NCI-H128 (cell line): ENCODE results near the gene HOXD11.

ENCODE experiments used
- DNase-seq: peaks from one replicate; lab custom pipeline; 2025; ENCODE audit not compliant: unreplicated experiment; lab: John Stamatoyannopoulos, UW

HOXD11 gene

DNA sequence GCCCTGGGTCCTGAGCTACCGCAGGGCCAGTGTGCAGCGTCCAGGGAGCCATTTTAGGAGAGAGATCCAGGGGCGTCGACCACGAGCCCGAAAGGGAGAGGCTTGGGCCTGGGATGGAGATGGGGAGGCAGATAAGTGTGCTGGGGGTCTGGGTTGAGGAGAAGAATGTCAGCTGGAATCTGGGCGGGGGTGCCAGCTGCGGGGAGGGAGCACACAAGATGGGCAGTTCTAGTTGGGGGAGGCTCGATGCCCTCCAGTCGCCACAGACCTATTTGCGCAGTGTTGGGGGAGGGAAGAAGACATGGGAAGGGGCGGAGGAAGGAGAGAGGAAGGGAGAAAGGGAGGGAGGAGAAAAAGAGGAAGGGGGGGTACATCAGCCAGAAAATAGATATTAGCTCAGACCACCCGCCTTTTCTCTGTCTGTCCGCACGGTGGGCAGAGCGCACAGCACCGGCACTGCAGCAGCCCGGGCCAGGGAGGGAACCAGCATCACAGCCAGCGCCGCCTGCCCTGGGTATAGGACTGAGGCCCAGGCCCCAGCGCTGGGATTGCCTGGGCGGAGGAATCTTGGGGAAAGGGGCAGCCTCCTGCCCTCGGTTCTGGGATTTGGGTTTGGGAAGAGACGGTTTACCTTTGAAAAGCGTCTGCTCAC lies 1.9 kb upstream of the HOXD11 start:
- no peak for DNase-seq

GRCh38 chr2:176105730-176106580 lies 1.1 kb upstream of the HOXD11 start:
- DNase-seq, result no peak

GRCh38 chr2:176107731-176108181 lies 676 bp downstream of the HOXD11 start:
- DNase-seq, result no peak

DNA sequence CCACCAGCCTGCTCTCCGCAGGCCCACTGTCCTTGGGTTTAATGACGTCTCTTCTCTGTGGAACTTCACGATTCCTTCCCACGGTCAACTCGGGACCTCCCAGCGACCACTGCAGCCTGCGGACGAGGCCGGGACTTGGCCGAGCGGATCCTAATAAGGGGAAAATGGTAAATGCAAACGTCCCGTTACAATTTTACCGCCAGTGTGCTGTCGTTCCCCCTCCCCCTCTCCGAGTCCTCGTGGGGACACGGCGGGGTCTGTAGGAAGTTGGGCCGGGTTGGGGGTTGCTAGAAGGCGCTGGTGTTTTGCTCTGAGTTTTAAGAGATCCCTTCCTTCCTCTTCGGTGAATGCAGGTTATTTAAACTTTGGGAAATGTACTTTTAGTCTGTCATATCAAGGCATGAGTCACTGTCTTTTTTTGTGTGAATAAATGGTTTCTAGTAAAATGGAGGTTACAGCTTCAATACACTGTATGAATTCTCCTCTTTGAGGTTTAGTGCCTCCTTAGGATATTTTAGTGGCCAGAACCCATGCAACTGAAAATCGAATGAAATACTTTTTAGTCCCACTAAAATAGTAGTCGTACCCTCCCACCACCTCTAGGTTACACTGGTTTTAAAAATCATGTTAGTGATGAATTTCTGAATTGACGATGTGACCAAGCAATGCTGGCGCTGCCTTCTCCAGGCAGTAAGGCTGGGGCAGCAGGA lies 2.3 kb downstream of the HOXD11 start:
- no peak for DNase-seq

DNA sequence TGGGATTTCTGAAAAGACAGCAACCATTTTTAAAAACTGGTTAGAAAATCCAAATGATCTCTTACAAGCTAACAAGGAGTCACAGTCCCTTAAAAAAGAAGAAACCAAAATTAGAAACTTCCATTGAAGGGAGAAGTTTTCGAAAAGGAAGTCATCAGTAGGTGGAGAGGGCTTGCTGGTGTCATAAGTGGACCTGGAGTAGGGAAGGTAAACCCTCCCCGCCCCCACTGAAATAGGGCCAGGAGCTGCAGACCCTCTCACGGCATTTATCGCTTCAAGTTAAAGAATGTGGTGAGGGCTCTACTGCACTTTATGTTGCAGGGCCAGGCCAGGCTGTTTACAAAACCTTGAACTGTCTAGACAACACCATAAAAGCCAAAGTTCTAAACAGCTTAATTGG lies 2.9 kb downstream of the HOXD11 start:
- no peak for DNase-seq

DNA sequence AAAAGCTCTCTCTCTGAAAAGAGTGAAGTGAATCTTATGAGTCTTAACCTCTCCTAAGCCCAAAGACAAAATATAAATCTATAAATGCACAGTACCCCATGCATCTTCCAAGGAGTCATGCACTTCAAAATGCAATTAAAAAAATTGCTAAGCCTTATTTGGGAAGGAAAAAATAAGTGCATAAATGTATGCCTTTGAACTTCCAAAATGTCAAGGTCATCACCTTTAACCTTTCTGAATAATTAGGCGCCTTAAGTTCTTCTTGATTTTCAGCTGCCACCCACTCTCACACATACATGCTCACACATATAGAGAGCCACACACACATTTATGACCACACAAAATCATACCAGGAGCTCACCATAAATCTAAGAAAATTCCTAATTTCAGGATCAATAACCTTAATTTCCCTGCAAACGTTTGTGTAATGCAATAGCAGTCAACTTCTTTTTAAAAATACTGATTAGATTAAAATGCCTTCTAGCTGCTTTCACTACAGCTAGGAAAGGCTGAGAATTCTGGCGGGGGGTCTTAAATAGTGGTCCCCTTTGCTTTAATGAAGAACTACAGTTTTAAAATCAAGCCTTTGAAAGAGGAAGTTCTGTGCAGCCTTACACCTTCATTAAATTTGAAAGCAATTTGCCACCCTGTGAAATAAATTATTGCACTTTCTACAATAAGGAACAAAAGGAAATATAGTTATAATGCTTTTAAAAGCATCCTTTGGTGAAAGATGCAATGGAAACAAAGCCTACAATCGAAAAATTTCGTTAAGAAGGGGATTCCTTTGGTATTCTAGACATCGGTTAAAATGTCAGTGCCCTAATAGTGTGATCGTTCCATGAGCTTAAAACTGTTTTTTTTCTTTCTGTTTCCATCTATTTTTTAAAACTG lies 3.6 kb downstream of the HOXD11 start:
- no peak for DNase-seq

- peak; percentile 71 for DNase-seq
These were observed 4.2 kb downstream of the HOXD11 start for GRCh38 chr2:176111309-176111663.

GRCh38 chr2:176111846-176112374 lies 4.8 kb downstream of the HOXD11 start:
- DNase-seq, result no peak

DNA sequence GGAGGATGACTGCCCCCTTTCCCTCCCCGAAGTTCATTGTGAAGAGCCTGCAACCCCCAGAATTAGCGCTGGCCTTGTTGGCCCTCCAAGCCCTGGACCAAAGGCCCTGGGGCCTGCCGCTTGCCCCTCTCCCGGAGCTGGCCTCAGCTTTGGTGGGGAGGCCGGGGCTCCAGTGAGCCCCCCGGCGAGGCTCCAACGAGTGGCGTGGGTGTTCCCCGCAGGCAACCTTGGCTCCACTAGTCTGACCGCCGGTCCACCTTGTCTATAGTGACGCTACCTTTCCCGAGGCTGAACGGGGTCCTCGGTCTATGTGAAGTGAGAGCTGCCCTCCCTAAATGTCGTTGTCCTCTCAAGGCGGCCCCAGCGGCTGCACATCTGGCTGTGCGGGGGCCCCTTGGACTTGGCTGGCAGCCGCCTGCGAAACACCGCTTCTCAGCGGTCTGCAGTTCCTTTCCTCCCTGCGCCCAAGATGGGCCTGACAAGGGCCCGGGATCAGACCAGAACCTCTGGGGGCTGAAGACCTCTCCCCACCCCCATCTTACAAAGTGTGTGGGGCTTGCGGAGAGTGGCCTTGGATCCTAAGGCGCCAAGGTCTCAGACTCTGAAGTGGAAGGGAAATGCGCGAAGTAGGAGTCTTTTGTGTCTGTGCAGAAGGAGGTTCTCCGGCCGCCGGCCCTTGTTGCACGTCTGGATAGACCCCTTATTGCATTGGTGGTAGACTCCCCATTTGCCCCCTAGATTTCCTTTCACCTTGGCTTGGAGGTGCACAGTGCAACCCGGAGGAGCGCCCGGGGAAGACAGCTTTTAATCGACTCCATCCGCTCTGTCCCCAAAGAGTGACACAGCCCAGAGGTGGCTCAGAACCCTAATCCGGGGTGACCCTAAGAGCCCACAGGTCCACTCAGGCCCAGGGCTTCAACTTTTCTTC lies 5.6 kb downstream of the HOXD11 start:
- DNase-seq, result no peak

DNA sequence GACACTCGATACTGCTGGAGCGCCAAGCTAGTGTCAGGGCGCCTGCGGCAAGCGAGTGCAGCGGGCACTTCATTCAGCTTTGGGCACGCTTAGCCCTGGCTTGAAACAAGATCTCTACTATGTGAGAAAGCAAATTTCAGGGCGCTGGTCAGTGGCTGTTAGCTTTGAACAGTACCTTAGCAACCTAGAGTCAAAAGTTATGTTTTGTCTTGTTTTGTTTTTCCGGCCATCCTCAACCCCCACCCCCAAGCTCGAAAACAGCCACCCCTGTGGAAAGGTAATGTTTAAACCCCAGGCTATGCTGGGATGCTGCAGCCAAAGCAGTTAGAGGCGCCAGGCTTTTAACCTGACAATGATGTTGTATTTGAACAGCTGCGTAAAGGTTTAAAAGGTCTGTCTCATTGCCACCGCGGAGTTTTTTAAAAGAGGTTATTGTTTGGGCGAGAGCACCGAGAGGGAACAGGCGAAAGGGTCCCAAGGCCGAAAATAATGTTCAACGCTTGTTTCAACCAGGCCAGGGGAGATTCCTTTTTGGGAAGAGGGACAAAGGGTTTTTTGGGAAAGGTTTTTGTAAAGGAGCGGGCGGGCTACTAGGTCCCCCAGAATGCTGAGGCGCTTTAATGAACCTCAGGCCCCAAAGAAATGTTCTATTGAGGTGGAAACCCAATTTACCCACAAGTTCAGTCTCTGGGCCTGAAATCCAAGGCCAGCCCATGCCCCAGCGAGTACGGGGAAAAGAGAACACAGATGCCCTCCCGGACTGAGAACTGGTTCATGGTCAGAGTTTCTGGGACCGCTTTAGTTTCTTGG lies 7.2 kb downstream of the HOXD11 start:
- no peak for DNase-seq

GRCh38 chr2:176114930-176115625 lies 8.0 kb downstream of the HOXD11 start:
- no peak for DNase-seq

DNA sequence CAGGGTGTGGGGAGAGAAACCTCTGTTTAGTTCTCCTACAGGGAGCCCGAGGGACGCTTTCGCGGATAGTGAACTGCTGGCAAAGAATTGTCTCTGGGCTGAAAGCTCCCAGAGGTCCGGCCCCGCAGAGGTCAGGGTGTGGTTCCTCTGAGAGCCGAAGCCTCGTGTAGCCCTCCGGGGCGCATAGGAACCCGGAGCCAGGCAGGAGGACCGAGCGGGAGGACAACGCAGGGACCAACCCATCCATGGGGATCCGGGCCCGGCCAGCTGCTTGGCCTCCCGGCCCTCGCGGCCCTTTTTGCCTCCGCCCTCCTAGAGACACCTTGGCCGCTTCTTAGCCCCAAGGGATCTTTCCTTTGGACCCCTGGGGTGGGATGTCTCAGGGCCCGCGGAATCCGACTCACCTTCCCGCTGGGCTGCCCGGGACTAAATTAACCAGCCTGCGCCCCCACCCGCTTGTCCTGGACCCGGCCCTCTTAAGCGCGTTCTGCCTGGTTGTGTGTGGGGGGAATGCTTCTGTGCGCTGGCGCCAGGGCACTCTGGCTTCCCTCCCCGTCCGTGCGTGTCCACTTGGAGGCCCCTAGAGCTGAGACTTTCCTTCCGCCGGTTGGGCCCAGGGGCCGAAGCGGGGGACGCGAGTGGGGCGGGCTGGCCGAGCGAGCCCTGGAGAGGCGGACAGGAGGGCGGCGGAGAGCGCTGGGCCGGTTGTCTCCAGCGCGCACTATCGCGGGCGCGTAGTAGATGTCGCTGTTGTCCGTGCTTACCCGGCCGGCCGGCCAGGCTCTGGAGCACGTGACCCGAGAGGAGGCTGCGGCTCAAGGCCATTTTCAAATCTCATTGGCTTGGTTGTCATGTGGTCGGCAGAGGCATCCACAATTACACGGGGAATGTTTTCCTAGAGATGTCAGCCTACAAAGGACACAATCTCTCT lies 9.1 kb downstream of the HOXD11 start, which contains the start of gene HOXD10:
Gene HOXD10, plus strand, starts transcription at position 896 of the 931 bp plus-strand sequence. CDS start 56 bp downstream, outside the sequence.
- no peak for DNase-seq

- DNase-seq, result no peak
These were observed 10.2 kb downstream of the HOXD11 start for GRCh38 chr2:176117162-176117822.

DNA sequence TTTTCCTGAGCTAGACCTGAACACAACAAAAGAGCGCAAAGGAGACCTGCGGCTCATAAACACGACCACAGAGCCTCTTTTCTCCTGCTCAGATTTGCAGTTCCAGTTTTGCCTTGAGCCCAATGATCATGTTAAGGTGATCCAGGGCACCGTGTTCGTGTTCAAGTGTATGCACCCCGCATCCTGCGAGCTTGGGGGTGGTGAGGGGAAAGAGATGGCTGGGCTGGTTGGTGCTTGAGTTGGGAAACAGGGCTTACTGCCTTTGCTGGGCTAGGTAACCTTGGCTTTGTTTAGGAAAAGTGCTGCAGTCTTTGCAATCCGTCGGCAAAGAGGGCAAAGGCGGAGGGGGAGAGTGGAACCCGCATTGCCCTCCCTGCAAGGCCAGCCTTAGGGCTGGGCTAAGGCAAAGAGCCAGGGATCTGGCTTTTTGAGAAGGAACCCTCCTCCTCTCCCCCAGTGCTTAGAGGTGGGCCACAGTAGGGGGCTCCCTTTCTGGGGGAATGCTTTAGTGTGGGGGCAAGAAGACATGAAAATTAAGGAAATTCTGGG lies 10.8 kb downstream of the HOXD11 start:
- no peak for DNase-seq

DNA sequence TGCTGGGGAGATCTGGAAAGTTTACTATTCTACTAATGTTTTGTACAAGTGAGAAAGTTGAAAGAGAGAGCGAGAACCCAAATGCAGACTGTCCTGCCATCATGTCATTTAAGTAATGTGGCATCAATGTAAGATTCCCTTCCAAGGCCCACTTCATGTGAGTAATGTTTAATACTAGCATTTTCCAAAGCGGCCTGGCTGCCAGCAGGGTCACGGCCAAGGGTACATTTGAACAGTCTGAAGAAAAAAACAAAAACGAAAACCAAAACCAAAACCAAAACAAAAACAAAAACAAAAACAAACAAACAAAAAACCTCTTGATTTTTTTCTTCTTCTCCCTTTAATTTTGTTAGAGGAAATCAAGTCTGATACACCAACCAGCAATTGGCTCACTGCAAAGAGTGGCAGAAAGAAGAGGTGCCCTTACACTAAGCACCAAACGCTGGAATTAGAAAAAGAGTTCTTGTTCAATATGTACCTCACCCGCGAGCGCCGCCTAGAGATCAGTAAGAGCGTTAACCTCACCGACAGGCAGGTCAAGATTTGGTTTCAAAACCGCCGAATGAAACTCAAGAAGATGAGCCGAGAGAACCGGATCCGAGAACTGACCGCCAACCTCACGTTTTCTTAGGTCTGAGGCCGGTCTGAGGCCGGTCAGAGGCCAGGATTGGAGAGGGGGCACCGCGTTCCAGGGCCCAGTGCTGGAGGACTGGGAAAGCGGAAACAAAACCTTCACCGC lies 11.7 kb downstream of the HOXD11 start:
- DNase-seq, result no peak
